ENCODE measurements around the gene RRAS2. TPM values are rescaled to one million over a fixed set of nuclear protein-coding genes. Genes with fewer than 3 reads are reported as not detected.

The RRAS2 gene
- total and polyA plus RNA-seq, 3 donors from 2014 or later = 37.3 to 62.6 (median 57.4) TPM

- 85 to 87% methylated on average over 6 of the region's 6 CpGs for WGBS, 2 donors
- Histone ChIP-seq H3K27ac (no peak overlapping the region), H3K36me3 (ENCODE audit: low read depth, missing control alignments) (no peaks in the 10 kb centered on the region), H3K9me3 (no peaks in the 10 kb centered on the region), H3K27me3 (no peaks in the 10 kb centered on the region), H3K4me1 (no peaks in the 10 kb centered on the region), H3K4me3 (no peak overlapping the region)
- no peak for DNase-seq
- intact Hi-C loops (cut with DNase I; ENCODE audit: low total_unique reads) = no loop called here
- TF ChIP-seq CTCF (IDR thresholded peaks at IDR 0.05) = no peak
- no peak for TF ChIP-seq POLR2A (IDR thresholded peaks at IDR 0.05)
Observed at GRCh38 chr11:14267861-14268635, 90.9 kb downstream of the RRAS2 start.

GRCh38 chr11:14266622-14267021 lies 92.4 kb downstream of the RRAS2 start:
- H3K4me3 ChIP-seq = no peak overlapping the region
- WGBS, 2 donors = 62 to 63% methylated on average over 1 of the region's 1 CpG
- no peak overlapping the region for H3K27ac ChIP-seq
- intact Hi-C loops (cut with DNase I; ENCODE audit: low total_unique reads) = no loop called here
- no peak for TF ChIP-seq CTCF (IDR thresholded peaks at IDR 0.05)
- TF ChIP-seq POLR2A (IDR thresholded peaks at IDR 0.05) = no peak
- no peaks in the 10 kb centered on the region for H3K9me3 ChIP-seq
- no peaks in the 10 kb centered on the region for H3K4me1 ChIP-seq
- DNase-seq = no peak
- H3K36me3 ChIP-seq (ENCODE audit: low read depth, missing control alignments) = no peaks in the 10 kb centered on the region
- H3K27me3 ChIP-seq = no peaks in the 10 kb centered on the region

GRCh38 chr11:14264966-14265365 lies 94.0 kb downstream of the RRAS2 start:
- no peak overlapping the region for H3K27ac ChIP-seq
- intact Hi-C loops (cut with DNase I; ENCODE audit: low total_unique reads) = no loop called here
- no peak overlapping the region for H3K4me3 ChIP-seq
- H3K9me3 ChIP-seq = no peaks in the 10 kb centered on the region
- H3K4me1 ChIP-seq = no peaks in the 10 kb centered on the region
- no peak for DNase-seq
- 89 to 96% methylated on average over 1 to 2 of the region's 2 CpGs for WGBS, 2 donors
- no peaks in the 10 kb centered on the region for H3K36me3 ChIP-seq (ENCODE audit: low read depth, missing control alignments)
- TF ChIP-seq POLR2A (IDR thresholded peaks at IDR 0.05) = no peak
- no peak for TF ChIP-seq CTCF (IDR thresholded peaks at IDR 0.05)
- no peaks in the 10 kb centered on the region for H3K27me3 ChIP-seq

GRCh38 chr11:14262271-14262846 lies 96.6 kb downstream of the RRAS2 start:
- no peak overlapping the region for H3K27ac ChIP-seq
- DNase-seq = no peak
- H3K27me3 ChIP-seq = no peaks in the 10 kb centered on the region
- no peaks in the 10 kb centered on the region for H3K4me1 ChIP-seq
- 76 to 85% methylated on average over 8 of the region's 8 CpGs for WGBS, 2 donors
- intact Hi-C loops (cut with DNase I; ENCODE audit: low total_unique reads) = no loop called here
- TF ChIP-seq POLR2A (IDR thresholded peaks at IDR 0.05) = no peak
- TF ChIP-seq CTCF (IDR thresholded peaks at IDR 0.05) = no peak
- H3K36me3 ChIP-seq (ENCODE audit: low read depth, missing control alignments) = no peaks in the 10 kb centered on the region
- H3K4me3 ChIP-seq = no peak overlapping the region
- no peaks in the 10 kb centered on the region for H3K9me3 ChIP-seq
